TTC549 (cell line): Measurements from ENCODE around the gene THUMPD2.
"Not testable (repeated sequence)": the region's sequence is repeated elsewhere in the genome, so short reads cannot be mapped to it uniquely, and the experiment has no call there.

Experiments
- FAIRE-seq: peaks from 2 replicates; lab custom pipeline; 2012; peaks lifted over from hg19 to GRCh38; lab: Jason Lieb, UNC

Gene THUMPD2, protein sequence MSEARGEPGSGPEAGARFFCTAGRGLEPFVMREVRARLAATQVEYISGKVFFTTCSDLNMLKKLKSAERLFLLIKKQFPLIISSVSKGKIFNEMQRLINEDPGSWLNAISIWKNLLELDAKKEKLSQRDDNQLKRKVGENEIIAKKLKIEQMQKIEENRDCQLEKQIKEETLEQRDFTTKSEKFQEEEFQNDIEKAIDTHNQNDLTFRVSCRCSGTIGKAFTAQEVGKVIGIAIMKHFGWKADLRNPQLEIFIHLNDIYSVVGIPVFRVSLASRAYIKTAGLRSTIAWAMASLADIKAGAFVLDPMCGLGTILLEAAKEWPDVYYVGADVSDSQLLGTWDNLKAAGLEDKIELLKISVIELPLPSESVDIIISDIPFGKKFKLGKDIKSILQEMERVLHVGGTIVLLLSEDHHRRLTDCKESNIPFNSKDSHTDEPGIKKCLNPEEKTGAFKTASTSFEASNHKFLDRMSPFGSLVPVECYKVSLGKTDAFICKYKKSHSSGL

DNA sequence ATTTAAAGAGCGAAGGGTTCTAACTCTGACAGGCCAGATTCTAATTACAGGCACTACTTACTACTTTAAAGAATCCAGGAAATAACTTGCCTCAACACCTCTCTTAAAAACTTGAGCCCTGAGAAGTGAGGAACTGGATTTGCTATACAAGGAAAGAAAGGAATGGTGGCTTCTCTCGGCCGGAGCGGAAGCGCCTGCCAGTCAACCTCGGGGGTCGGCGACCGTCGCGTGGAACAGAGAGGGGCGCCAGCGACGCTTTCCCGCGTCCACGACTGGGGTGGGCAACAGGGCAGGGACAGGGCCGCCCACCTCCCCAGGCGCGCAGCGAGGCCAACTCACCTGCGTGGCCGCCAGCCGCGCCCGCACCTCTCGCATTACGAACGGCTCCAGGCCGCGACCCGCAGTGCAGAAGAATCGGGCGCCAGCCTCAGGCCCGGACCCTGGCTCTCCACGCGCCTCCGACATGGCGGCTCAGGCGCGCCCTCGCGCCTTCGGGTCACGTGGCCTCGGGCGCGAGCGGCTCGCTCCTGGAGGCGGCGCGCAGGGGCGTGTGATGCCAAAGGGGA is at the start of gene THUMPD2:
Gene THUMPD2, minus strand, starts transcription at position 484 of the 566 bp plus-strand sequence. Its CDS starts 19 bp downstream, at position 465.
- FAIRE-seq = no peak

DNA sequence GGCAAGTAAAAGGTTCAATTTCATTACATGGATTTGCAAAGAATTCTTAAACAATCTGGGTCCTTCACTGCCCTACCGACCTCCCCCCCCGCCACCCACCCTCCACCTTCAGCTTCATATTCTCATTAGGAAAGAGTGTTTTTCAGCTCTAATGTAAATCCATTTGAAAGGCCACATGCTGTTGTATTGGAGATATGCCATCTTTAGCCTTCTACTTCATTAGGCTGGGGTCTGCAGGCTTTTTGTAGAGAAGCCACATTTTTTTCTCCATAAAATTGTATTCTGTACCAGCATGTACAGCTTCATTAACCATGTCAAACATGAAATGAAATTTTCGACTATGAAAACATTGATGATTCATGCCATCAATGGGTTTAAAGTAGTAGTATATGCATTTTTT is 42.8 kb upstream of the THUMPD2 start:
- no peak for FAIRE-seq

DNA sequence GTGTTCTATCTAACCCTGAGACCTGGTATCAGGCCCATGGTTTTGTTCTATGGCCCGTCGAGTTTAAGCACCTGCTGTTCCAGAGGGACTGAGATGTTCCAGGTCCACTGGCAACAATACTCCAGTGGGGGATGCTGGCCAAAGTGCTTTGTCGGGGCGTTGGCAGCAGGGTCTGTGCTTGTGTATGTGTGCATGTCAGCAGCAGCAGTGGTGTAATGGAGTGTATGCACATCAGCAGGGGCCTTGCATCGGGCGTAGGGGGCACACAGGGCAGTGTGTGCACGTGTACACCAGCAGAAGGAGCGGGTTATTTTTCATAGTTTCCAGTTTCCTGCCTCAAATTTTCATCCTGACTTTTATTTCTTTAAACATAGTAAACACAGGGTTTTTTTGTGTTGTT is 37.8 kb upstream of the THUMPD2 start:
- FAIRE-seq = no peak

DNA sequence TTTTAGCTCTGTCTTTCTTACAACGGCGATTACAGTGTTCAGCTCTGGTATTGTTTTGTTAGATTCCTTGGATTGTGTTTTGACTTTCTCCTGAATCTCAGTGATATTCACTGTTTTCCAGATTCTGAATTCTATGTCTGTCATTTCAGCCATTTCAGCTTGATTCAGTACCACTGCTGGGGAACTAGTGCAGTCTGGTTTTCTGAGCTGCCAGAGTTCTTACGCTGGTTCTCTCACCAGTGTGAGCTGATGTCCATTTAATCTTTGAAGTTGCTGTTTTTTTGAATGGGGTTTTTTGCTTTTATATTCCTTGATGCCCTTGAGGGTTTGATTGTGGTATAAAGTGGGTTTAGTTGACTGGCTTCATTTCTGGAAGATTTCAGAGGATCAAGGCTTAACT is 37.4 kb upstream of the THUMPD2 start:
- FAIRE-seq = no peak

DNA sequence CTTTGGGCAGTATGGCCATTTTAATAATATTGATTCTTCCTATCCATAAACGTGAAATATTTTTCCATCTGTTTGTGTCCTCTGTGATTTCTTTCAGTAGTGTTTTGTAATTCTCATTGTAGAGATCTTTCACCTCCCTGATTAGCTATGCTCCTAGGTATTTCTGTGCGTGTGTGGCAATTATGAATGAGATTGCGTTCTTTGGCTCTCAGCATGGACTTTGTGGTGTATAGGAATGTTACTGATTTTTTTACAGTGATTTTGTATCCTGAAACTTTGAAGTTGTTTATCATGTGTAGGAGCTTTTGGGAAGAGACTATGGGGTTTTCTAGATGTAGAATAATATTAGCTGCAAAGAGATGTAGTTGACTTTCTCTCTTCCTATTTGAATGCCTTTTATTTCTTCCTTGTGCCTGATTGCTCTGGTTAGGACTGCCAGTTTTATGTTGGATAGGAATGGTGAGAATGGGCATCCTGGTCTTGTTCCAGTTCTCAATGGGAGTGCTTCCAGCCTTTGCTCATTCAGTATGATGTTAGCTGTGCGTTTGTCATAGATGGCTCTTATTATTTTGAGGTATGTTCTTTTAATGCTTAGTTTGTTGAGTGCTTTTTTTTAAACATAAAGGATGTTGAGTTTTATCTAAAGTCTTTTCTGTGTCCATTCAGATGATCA is 27.0 kb upstream of the THUMPD2 start:
- FAIRE-seq = no peak

DNA sequence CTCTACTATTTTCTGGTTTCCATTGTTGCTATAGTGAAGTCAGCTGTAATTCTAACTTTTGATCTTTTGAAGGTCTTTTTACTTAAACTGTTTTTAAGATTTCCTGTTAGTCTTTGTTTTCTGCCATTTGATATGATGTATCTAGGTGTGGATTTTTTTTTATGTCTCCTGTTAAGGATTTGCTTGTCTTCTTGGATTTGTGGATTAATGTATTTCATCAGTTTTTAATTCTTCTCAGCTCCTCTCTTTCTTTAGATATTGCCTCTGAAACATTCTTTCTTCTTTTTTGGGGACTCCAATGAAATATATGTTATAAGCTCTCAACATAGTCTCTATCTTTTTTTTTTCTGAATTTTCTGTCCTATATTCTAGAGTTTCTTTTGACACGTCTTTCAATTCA is 24.8 kb upstream of the THUMPD2 start:
- FAIRE-seq = no peak

DNA sequence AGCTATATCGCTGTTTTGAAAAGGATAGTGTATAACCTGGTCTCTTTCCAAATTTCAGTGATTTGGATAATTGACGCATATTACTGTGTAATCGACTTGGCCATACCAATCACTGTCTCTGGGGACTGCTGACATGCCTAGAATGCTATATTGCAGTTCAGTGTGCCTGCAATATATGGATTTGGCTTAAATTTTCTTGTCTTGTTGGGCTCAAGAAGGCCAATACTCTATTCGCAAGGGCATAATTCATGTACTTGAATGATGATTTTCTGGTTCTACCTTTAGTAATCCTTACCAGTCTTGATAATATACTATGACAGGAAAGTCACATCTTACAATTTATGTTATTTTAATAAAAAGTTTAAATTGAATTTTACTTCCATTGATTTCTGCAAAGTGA is 21.7 kb upstream of the THUMPD2 start:
- FAIRE-seq = no peak

DNA sequence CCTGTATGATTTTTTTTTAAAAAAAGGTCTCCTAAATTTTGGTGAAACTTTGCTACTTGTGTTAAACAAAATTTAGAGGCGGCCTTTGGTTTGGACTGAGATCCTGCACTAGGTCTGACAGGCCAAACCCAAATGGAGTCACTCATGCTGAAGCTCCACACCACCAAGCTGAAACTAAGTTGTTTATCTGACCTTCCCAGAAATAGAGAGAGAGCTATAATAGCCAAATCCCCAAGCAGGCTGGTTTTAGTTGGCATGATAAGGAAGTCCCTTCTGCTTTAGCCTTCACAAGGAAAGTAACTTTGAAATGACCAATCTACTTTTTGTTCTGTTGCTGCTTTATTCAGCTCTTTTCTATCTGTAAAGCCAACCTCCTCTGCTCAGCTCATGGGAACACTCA is 17.1 kb upstream of the THUMPD2 start:
- FAIRE-seq = no peak

DNA sequence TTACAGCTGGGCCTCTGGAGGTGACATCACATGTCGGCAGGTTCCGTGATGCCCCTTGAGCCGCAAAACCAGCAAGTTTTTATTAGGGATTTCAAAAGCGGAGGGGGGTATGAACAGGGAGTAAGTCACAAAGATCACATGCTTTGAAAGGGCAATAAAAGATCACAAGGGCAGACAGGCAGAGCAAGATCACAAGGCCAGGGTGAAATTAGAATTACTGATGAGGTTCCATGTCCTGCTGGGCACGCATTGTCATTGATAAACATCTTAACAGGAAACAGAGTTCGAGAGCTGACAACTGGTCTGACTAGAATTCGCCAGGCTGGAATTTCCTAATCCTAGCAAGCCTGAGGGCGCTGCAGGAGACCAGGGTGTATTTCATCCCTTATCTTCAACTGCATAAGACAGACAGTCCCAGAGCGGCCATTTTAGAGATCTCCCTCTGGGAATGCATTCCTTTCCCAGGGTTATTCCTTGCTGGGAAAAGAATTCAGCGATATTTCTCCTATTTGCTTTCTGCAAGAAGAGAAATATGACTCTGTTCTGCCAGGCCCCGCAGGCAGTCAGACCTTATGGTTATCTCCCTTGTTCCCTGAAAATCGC is 11.3 kb upstream of the THUMPD2 start:
- not testable (repeated sequence) for FAIRE-seq

DNA sequence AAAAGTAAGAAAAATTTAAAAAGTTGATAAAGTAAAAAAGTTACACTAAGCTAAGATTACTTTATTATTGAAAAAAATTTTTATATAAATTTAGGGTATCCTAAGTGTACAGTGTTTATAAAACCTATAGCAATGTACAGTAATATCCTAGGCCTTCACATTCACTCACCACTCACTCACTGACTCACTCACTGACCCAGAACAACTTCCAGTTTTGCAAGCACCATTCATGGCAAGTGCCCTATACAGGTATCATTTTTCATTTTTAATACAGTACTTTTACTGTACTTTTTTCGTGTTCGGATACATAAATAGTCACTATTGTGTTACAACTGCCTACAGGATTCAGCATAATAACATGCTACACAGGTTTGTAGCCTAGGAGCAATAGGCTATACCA is 8.9 kb upstream of the THUMPD2 start:
- no peak for FAIRE-seq

DNA sequence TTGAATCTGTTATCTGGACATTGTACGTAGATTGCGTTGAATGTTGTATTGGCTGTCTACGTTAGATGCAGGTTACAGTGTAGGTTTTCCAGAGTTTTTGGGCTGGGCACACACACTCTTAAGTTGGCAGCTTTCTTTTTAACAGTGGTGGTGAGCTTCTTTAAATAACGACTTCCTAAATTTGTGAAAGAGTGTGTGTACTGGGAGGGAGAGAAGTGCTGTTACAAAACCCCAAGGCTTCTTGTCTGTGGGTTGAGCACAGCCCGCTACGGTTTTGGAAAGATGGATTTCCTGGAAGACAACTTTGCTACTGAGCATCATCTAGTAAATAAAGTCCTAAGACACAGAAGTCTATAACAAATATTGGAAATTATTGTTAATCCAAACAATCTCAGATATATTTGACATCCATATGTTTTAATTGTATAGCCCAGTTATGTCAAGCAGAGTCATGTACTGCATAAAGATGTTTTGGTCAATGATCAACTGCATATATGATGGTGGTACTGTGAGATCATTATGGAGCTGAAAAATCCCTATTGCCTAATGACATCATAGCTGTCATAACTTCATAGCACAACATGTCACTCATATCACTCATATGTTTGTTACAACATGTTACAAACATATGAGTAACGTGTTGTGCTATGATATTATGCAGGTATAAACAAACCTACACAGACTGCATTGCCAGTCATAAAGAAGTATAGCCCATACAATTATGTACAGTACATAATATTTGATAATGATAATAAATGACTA is 7.9 kb upstream of the THUMPD2 start:
- FAIRE-seq = no peak

DNA sequence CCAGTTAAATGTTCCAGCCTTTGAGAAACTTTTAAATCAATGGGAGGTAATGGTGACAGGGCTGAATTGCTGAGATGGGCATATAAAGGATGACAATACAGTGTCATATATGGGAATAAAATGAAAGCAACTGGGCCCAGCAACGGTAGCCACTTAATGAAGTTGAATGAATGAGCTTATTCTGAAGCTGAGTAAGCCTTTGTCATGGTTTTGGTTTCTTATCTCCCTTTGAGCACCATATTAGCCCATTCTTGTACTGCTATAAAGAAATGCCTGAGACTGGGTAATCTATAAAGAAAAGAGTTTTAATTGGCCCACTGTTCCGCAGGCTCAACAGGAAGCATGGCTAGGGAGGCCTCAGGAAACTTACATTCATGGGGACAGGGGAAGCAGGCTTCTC is 3.5 kb upstream of the THUMPD2 start:
- FAIRE-seq = no peak

DNA sequence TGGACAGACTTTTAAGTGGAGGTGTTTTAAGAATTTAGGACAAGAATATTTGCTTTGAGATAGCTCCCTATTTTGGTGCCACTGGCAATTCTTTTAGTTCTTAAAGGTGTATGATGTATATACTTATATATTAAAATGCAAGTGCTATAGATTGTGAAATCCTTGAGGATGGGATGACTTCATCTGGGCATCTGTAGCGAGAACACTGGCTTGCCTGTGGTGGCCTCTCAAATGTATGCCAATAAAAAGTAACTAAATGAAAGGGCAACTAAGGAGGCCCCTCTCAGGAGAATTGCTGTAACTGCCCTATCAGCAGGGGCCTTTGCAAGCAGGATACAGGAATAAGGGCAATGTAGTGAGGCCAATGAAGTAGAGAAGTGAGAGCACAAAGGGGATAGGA is 2.6 kb upstream of the THUMPD2 start:
- FAIRE-seq = no peak

DNA sequence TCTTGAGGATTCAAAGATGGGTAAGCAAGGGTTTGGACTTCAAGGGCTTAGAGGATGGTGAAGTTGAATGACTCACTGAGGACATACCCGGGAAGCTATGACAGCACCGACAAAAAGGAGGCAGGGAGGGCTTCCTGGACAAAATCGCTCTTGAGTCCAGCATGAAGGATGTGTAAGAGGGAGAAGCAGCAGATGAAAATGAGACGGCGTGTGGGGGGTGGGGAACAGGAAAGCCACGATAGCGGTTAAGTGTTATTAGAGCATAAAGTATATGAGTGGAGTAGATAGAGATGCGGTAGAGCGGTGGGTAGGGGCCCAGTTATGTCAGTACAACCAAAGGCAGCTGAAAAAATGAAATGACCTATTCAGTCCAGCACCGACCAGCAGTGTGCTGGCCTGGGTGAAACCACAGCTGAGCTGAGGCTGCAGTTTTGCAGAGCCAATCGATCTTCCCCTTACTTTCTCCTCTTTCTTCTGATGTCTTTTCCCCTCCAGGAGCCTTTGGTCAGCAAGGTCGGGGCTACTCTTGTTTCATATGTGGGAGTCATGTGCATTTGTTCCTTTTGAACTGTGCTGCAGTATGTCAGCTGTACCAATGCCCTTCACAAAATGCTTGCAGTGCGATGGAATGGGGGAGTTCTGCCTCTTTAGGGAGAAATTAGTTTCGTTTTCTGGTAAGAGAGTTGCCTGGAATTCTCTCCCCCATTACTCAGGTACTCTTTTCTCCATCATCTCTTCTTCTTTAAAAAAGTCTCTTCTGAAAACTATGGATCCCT is 2.0 kb upstream of the THUMPD2 start:
- FAIRE-seq = no peak

DNA sequence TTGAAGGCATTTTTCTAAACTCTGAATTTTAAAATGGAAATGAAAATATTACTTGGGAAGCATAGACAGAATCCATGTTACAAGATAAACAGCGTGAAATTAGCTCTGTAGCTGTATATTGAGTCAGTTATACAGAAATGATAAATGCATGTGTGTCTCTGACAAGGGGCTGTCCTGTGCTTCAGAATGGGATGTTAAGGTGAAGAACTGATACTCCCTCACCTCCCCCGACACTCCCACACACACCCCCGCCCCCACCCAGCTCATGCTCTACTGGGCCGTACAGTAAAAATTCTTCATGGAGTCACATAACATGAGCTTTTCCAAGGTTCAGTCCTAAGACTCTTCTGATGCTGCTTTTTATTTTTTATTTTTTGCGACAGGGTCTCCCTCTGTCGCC is 869 bp upstream of the THUMPD2 start:
- no peak for FAIRE-seq

DNA sequence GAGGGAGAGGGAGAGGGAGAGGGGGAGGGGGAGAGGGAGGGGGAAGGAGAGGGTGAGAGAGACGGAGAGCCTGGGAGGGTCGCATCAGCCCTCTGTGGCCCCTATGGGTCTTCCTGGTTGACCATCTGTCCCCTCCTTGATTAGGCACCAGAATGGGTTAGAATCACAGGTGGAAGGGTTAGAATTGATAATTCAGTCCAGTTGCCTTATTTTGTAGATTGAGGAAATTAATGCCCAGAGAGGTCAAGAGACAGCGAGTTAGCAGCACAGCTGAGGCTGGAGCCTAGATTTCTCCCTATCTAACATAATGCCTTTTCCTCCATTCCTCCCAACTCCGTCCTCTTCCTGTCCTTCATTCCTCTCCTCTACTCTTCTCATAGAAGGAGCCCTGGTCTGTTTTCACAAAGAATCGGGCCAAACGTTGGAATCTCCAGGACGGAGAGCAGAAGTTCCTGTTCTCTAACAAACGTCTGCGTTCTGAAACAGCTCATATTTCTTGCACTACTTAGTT is 338 bp upstream of the THUMPD2 start:
- no peak for FAIRE-seq

DNA sequence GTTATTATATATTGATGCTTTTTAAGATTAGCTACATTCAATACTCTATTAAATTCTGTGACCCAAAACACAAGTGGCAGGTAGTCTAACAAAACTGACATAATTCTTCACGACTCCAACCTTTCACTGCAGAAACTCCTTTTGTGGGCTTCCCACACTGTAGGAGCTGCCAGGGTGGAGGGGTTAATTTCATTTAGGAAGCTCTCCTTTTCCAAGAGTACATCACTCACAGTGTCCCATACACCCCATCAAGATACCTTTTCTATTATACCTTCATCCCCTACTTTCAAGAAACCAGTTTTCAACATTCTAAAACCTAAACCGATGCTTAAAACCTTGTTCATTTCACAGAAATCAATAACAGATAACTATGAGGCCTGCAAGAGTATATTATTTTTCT is 825 bp downstream of the THUMPD2 start:
- no peak for FAIRE-seq

DNA sequence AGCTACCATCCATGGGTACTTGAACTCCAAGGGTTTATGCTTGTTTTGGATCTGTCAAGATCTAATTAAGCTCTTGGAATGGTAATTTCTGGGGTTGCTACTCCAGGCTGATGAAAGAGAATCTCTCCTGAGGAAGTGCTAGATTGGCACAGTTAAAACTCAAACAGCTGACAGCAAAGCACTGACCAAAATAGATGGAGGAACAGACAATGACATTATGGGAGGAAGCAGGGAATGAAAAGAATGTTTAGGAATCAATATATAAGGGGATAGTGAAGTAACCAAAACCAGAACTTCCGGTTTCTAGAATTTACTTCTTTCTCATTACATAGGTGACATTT is 6.3 kb downstream of the THUMPD2 start:
- FAIRE-seq = no peak

DNA sequence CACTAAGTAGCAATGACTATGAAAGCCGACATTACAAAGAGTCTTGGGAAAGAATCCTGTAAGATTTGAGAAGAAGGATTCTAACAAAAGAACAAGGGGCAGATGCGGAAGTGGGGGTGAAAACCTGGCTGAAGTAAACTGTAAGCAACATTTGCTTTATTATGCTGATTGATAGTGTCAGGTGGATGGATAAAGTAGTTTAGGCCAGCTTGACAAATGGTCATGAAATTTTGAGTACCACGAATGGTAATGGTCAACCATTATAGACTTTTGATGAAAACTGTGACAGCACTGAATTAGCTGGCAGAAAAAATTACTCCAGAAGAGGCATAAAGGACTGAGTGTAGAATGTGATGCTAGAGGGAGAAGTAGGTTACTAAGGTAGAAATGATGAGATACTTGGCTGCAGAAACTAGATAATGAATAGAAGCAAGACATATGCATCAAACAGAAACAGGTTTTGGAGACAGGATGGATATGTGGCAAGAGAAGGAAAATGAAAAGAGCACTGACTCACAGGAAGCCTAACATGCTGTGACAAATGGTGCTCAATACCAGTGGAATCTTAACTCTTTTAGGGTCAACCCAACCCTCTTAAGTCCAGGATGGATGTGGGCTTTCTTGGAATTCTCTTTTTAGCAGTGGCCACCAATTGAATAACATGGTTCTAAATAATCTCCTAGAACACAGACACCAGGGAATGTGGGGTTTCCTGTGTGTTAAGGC is 6.8 kb downstream of the THUMPD2 start:
- FAIRE-seq = no peak

DNA sequence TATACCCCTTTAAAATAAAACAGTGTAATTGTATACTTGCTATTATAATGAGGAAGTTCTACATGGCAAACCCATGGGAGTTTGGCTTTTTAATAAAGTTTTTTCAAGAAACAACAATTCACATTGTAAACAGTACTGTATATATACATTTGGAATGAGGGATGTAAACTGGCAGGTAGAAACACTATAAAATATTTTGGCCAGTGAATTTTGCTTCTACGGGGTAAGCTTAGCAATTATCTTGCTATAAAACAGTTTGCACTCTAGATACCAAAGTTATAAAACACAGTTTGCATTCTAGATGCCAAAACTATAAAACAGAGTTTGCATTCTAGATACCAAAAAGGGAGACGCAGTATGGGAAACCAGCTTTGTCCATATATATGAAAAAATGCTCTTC is 16.6 kb downstream of the THUMPD2 start:
- no peak for FAIRE-seq

DNA sequence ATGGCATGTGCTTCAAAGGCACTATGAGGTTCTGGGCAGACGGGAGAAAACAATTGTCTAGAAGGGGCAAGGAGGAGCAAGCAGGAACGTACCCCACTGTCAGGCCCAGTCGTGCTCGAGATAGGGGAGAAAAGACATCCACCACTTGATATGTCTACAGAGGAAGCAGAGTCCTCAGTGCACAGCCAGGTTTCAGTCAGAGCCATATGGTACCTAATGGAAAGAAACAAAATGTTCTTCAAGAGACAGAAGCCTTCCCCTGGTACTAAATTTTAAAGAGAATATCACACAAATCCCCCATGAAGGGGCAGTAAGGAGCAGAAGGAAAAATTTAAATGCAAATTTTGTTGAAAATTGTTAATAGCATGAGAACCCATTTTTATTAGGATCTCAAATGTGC is 21.9 kb downstream of the THUMPD2 start:
- no peak for FAIRE-seq
